Measurements from ENCODE around the gene CTXN3. TPM values are rescaled to one million over a fixed set of nuclear protein-coding genes. Genes with fewer than 3 reads are reported as not detected.

The CTXN3 gene
- total RNA-seq, 2 donors from 2014 or later = not detected

GRCh38 chr5:127621601-127622325, 27.1 kb upstream of the CTXN3 start:
- Mint-ChIP-seq H3K36me3 (ENCODE audit: insufficient read depth in 2 of 2) (peaks cover 0 to 6% of the 10 kb centered on the region in 2 donors), H3K4me1 (ENCODE audit: low read depth) (no peaks in the 10 kb centered on the region), H3K9me3 (peaks cover 2 to 3% of the 10 kb centered on the region in 2 donors), H3K4me3 (no peak overlapping the region), H3K27ac (no peak overlapping the region), H3K27me3 (ENCODE audit: low read depth) (no peaks in the 10 kb centered on the region)
- DNase-seq (no peak), ATAC-seq (replicated peaks in 1 of 2) (no peak)

GRCh38 chr5:127634007-127634406, 14.9 kb upstream of the CTXN3 start:
- H3K27me3 Mint-ChIP-seq (ENCODE audit: low read depth) = peaks cover 7% of the 10 kb centered on the region
- ATAC-seq (replicated peaks in 1 of 2) (no peak), DNase-seq (no peak)
- H3K27ac Mint-ChIP-seq = no peak overlapping the region
- H3K36me3 Mint-ChIP-seq (ENCODE audit: insufficient read depth in 2 of 2) = no peaks in the 10 kb centered on the region
- H3K9me3 Mint-ChIP-seq = no peaks in the 10 kb centered on the region
- no peaks in the 10 kb centered on the region for H3K4me1 Mint-ChIP-seq (ENCODE audit: low read depth)
- H3K4me3 Mint-ChIP-seq = no peak overlapping the region

GRCh38 chr5:127639828-127640227, 9.1 kb upstream of the CTXN3 start:
- ATAC-seq (replicated peaks in 1 of 2) (no peak), DNase-seq (no peak)
- no peaks in the 10 kb centered on the region for H3K4me1 Mint-ChIP-seq (ENCODE audit: low read depth)
- no peaks in the 10 kb centered on the region for H3K27me3 Mint-ChIP-seq (ENCODE audit: low read depth)
- no peak overlapping the region for H3K4me3 Mint-ChIP-seq
- no peaks in the 10 kb centered on the region for H3K36me3 Mint-ChIP-seq (ENCODE audit: insufficient read depth in 2 of 2)
- peak overlapping the region; percentile 1 for H3K27ac Mint-ChIP-seq
- H3K9me3 Mint-ChIP-seq = no peaks in the 10 kb centered on the region

- no peaks in the 10 kb centered on the region for H3K9me3 Mint-ChIP-seq
- ATAC-seq (replicated peaks in 1 of 2) = no peak
- no peaks in the 10 kb centered on the region for H3K27me3 Mint-ChIP-seq (ENCODE audit: low read depth)
- H3K27ac Mint-ChIP-seq = no peak overlapping the region
- H3K4me1 Mint-ChIP-seq (ENCODE audit: low read depth) = no peaks in the 10 kb centered on the region
- H3K36me3 Mint-ChIP-seq (ENCODE audit: insufficient read depth in 2 of 2) = no peaks in the 10 kb centered on the region
- no peak overlapping the region for H3K4me3 Mint-ChIP-seq
- no peak for DNase-seq
These were observed 5.9 kb upstream of the CTXN3 start for GRCh38 chr5:127642949-127643348.

GRCh38 chr5:127643607-127644006, 5.3 kb upstream of the CTXN3 start:
- H3K9me3 Mint-ChIP-seq = no peaks in the 10 kb centered on the region
- H3K27ac Mint-ChIP-seq = no peak overlapping the region
- no peak overlapping the region for H3K4me3 Mint-ChIP-seq
- H3K27me3 Mint-ChIP-seq (ENCODE audit: low read depth) = no peaks in the 10 kb centered on the region
- H3K4me1 Mint-ChIP-seq (ENCODE audit: low read depth) = no peaks in the 10 kb centered on the region
- H3K36me3 Mint-ChIP-seq (ENCODE audit: insufficient read depth in 2 of 2) = no peaks in the 10 kb centered on the region
- ATAC-seq (replicated peaks in 1 of 2) (no peak), DNase-seq (no peak)

- Mint-ChIP-seq H3K9me3 (no peaks in the 10 kb centered on the region), H3K27me3 (ENCODE audit: low read depth) (peaks cover 5% of the 10 kb centered on the region), H3K4me1 (ENCODE audit: low read depth) (no peaks in the 10 kb centered on the region), H3K4me3 (no peak overlapping the region), H3K27ac (no peak overlapping the region), H3K36me3 (ENCODE audit: insufficient read depth in 2 of 2) (no peaks in the 10 kb centered on the region)
- DNase-seq (no peak), ATAC-seq (replicated peaks in 1 of 2) (no peak)
These were observed 3.6 kb upstream of the CTXN3 start for GRCh38 chr5:127645300-127645726.

GRCh38 chr5:127647361-127647958, 1.4 kb upstream of the CTXN3 start:
- Mint-ChIP-seq H3K4me1 (ENCODE audit: low read depth) (no peaks in the 10 kb centered on the region), H3K4me3 (no peak overlapping the region), H3K36me3 (ENCODE audit: insufficient read depth in 2 of 2) (no peaks in the 10 kb centered on the region), H3K27ac (no peak overlapping the region), H3K9me3 (no peaks in the 10 kb centered on the region), H3K27me3 (ENCODE audit: low read depth) (peaks cover 5% of the 10 kb centered on the region)
- DNase-seq (no peak), ATAC-seq (replicated peaks in 1 of 2) (no peak)

- no peak overlapping the region for H3K27ac Mint-ChIP-seq
- H3K27me3 Mint-ChIP-seq (ENCODE audit: low read depth) = peaks cover 5% of the 10 kb centered on the region
- no peaks in the 10 kb centered on the region for H3K4me1 Mint-ChIP-seq (ENCODE audit: low read depth)
- H3K9me3 Mint-ChIP-seq = no peaks in the 10 kb centered on the region
- no peak overlapping the region for H3K4me3 Mint-ChIP-seq
- DNase-seq = no peak
- H3K36me3 Mint-ChIP-seq (ENCODE audit: insufficient read depth in 2 of 2) = no peaks in the 10 kb centered on the region
- ATAC-seq (replicated peaks in 1 of 2) = no peak
These were observed 1.1 kb downstream of the CTXN3 start for GRCh38 chr5:127650022-127650421.

GRCh38 chr5:127650649-127651048, 1.8 kb downstream of the CTXN3 start:
- H3K27ac Mint-ChIP-seq = no peak overlapping the region
- no peak for ATAC-seq (replicated peaks in 1 of 2)
- peaks cover 5% of the 10 kb centered on the region for H3K27me3 Mint-ChIP-seq (ENCODE audit: low read depth)
- H3K9me3 Mint-ChIP-seq = no peaks in the 10 kb centered on the region
- H3K36me3 Mint-ChIP-seq (ENCODE audit: insufficient read depth in 2 of 2) = no peaks in the 10 kb centered on the region
- H3K4me1 Mint-ChIP-seq (ENCODE audit: low read depth) = no peaks in the 10 kb centered on the region
- no peak overlapping the region for H3K4me3 Mint-ChIP-seq
- DNase-seq = no peak

- no peaks in the 10 kb centered on the region for H3K4me1 Mint-ChIP-seq (ENCODE audit: low read depth)
- no peak overlapping the region for H3K27ac Mint-ChIP-seq
- H3K9me3 Mint-ChIP-seq = no peaks in the 10 kb centered on the region
- no peak overlapping the region for H3K4me3 Mint-ChIP-seq
- no peaks in the 10 kb centered on the region for H3K36me3 Mint-ChIP-seq (ENCODE audit: insufficient read depth in 2 of 2)
- peaks cover 5% of the 10 kb centered on the region for H3K27me3 Mint-ChIP-seq (ENCODE audit: low read depth)
- DNase-seq = no peak
- peak in 1 of 2 donors; percentile 53 for ATAC-seq (replicated peaks in 1 of 2)
These were observed 4.2 kb downstream of the CTXN3 start for GRCh38 chr5:127652952-127653611.

GRCh38 chr5:127656825-127657224, 7.9 kb downstream of the CTXN3 start:
- Mint-ChIP-seq H3K9me3 (no peaks in the 10 kb centered on the region), H3K27ac (no peak overlapping the region), H3K27me3 (ENCODE audit: low read depth) (no peaks in the 10 kb centered on the region)

GRCh38 chr5:127660047-127660733, 11.3 kb downstream of the CTXN3 start:
- no peaks in the 10 kb centered on the region for H3K4me1 Mint-ChIP-seq (ENCODE audit: low read depth)
- ATAC-seq (replicated peaks in 1 of 2) (no peak), DNase-seq (no peak)
- no peaks in the 10 kb centered on the region for H3K9me3 Mint-ChIP-seq
- H3K27ac Mint-ChIP-seq = no peak overlapping the region
- H3K36me3 Mint-ChIP-seq (ENCODE audit: insufficient read depth in 2 of 2) = no peaks in the 10 kb centered on the region
- H3K4me3 Mint-ChIP-seq = no peak overlapping the region
- no peaks in the 10 kb centered on the region for H3K27me3 Mint-ChIP-seq (ENCODE audit: low read depth)

More at GRCh38 chr5:127656825-127657224, 7.9 kb downstream of the CTXN3 start:
- Mint-ChIP-seq H3K4me3 (no peak overlapping the region), H3K36me3 (ENCODE audit: insufficient read depth in 2 of 2) (no peaks in the 10 kb centered on the region), H3K4me1 (ENCODE audit: low read depth) (no peaks in the 10 kb centered on the region)
- DNase-seq (no peak), ATAC-seq (replicated peaks in 1 of 2) (no peak)

- no peak overlapping the region for H3K27ac Mint-ChIP-seq
- H3K4me1 Mint-ChIP-seq (ENCODE audit: low read depth) = no peaks in the 10 kb centered on the region
- no peaks in the 10 kb centered on the region for H3K27me3 Mint-ChIP-seq (ENCODE audit: low read depth)
- no peaks in the 10 kb centered on the region for H3K36me3 Mint-ChIP-seq (ENCODE audit: insufficient read depth in 2 of 2)
- ATAC-seq (replicated peaks in 1 of 2) (no peak), DNase-seq (no peak)
- H3K4me3 Mint-ChIP-seq = no peak overlapping the region
- H3K9me3 Mint-ChIP-seq = no peaks in the 10 kb centered on the region
These were observed 15.2 kb downstream of the CTXN3 start for GRCh38 chr5:127664093-127664492.

Data from activated T-cell treated with anti-CD3 and anti-CD28 coated beads, Interleukin-2, amount 50 U/mL, for 72 hours (primary cell).